IMR-90 (cell line): ENCODE data around the gene CWH43. TPM values are rescaled to one million over a fixed set of nuclear protein-coding genes. Genes with fewer than 3 reads are reported as not detected.
A peak's percentile ranks its signal among the peaks of the same experiment; 100 is the strongest.

ENCODE experiments used
- ATAC-seq: fragments of 200-7000 bp; cut with Tn5 transposase; 2 replicates; pipeline ENCODE4 v1.9.1; 2020; ENCODE audit warnings: low read depth, mild to moderate bottlenecking, moderate library complexity
- BruUV-seq: library from RNA; stranded (reverse); fragments of 400-500 nt; replicated peaks from 2 replicates; lab custom pipeline; 2021; lab: Mats Ljungman, UMichigan
- CTCF ChIA-PET: fragments of 300-600 bp; formaldehyde crosslinking; extraction: SDS; loops from one replicate; lab custom pipeline; 2021; ENCODE audit warnings: antibody characterized with exemption; lab: Yijun Ruan, JAX
- POLR2A ChIA-PET: fragments of 300-600 bp; sonication (Branson Sonifier 250); formaldehyde crosslinking; loops from one replicate; lab custom pipeline; 2022; ENCODE audit warnings: antibody characterized with exemption; ENCODE audit not compliant: unreplicated experiment; lab: Charles Lee
- DNase-seq: peaks from one replicate; pipeline ENCODE4 v3.0.0; 2013
- H2AFZ ChIP-seq: replicated peaks from 2 replicates; pipeline ENCODE3; 2013; ENCODE audit warnings: low read length, mild to moderate bottlenecking; ENCODE audit not compliant: poor library complexity
- H2AK5ac ChIP-seq: 2 replicates; pipeline ENCODE4 v1.6.1; 2013; ENCODE audit warnings: low read depth, low read length, inconsistent platforms
- H2AK9ac ChIP-seq: replicated peaks from 2 replicates; pipeline ENCODE3; 2013; ENCODE audit warnings: mild to moderate bottlenecking, low read depth, low read length, moderate library complexity; ENCODE audit not compliant: poor library complexity
- H2BK120ac ChIP-seq: 2 replicates; pipeline ENCODE4 v1.6.1; 2013; ENCODE audit warnings: low read depth, low read length, inconsistent platforms
- H2BK15ac ChIP-seq: 3 replicates; pipeline ENCODE4 v1.6.1; 2013; ENCODE audit warnings: low read depth, low read length, inconsistent platforms
- H2BK20ac ChIP-seq: 2 replicates; pipeline ENCODE4 v1.6.1; 2013; ENCODE audit warnings: low read depth, mild to moderate bottlenecking, inconsistent platforms, low read length, moderate library complexity
- H2BK5ac ChIP-seq: 2 replicates; pipeline ENCODE4 v1.6.1; 2013; ENCODE audit warnings: mild to moderate bottlenecking, low read depth, low read length, inconsistent platforms; ENCODE audit not compliant: poor library complexity, severe bottlenecking
- H3K14ac ChIP-seq: replicated peaks from 2 replicates; pipeline ENCODE4 v1.6.1; 2013; ENCODE audit warnings: low read depth, low read length, inconsistent platforms
- H3K18ac ChIP-seq: 2 replicates; pipeline ENCODE4 v1.6.1; 2013; ENCODE audit warnings: low read depth, low read length, control low read depth
- H3K23ac ChIP-seq: 2 replicates; pipeline ENCODE4 v1.6.1; 2013; ENCODE audit warnings: low read depth, low read length, inconsistent platforms
- H3K27ac ChIP-seq: 2 replicates; pipeline ENCODE4 v1.5.1; 2013; ENCODE audit warnings: mild to moderate bottlenecking, control low read depth, low read length; ENCODE audit not compliant: insufficient read depth
- H3K27me3 ChIP-seq: 2 replicates; pipeline ENCODE4 v1.6.1; 2013; ENCODE audit warnings: low read length; ENCODE audit not compliant: control insufficient read depth, insufficient read depth
- H3K36me3 ChIP-seq: 2 replicates; pipeline ENCODE4 v1.6.1; 2013; ENCODE audit warnings: low read length, mixed read lengths; ENCODE audit not compliant: control insufficient read depth, insufficient read depth
- H3K4ac ChIP-seq: 2 replicates; pipeline ENCODE4 v1.6.1; 2013; ENCODE audit warnings: low read depth, low read length, inconsistent platforms
- H3K4me1 ChIP-seq: 2 replicates; pipeline ENCODE4 v1.6.1; 2013; ENCODE audit warnings: low read length, mixed read lengths; ENCODE audit not compliant: control insufficient read depth, insufficient read depth
- H3K4me2 ChIP-seq: 2 replicates; pipeline ENCODE4 v1.6.1; 2013; ENCODE audit warnings: low read depth, mild to moderate bottlenecking, control low read depth, low read length, moderate library complexity
- H3K4me3 ChIP-seq: 2 replicates; pipeline ENCODE4 v1.5.1; 2013; ENCODE audit warnings: low read depth, mild to moderate bottlenecking, control low read depth, low read length, moderate library complexity; ENCODE audit not compliant: insufficient read depth
- H3K56ac ChIP-seq: 2 replicates; pipeline ENCODE4 v1.6.1; 2013; ENCODE audit warnings: low read length, inconsistent platforms; ENCODE audit not compliant: insufficient read depth; ENCODE audit errors: extremely low read depth
- H3K79me1 ChIP-seq, 2 experiments: 2 replicates each; pipeline ENCODE4 v1.6.1; 2013; ENCODE audit warnings: low read length in 2 of 2, inconsistent platforms in 1 of 2, low read depth in 1 of 2
- H3K9ac ChIP-seq: 2 replicates; pipeline ENCODE4 v1.6.1; 2013; ENCODE audit warnings: low read depth, low read length, control low read depth
- H3K9me1 ChIP-seq: 2 replicates; pipeline ENCODE4 v1.6.1; 2013; ENCODE audit warnings: low read length, inconsistent platforms; ENCODE audit not compliant: insufficient read depth
- H3K9me3 ChIP-seq: 2 replicates; pipeline ENCODE4 v1.6.1; 2013; ENCODE audit warnings: low read length; ENCODE audit not compliant: control insufficient read depth, insufficient read depth
- H4K20me1 ChIP-seq: 2 replicates; pipeline ENCODE4 v1.6.1; 2013; ENCODE audit warnings: low read length, inconsistent platforms; ENCODE audit not compliant: insufficient read depth
- H4K5ac ChIP-seq: 2 replicates; pipeline ENCODE4 v1.6.1; 2013; ENCODE audit warnings: mild to moderate bottlenecking, low read depth, low read length, control low read depth
- H4K8ac ChIP-seq, 2 experiments: 2 replicates each; pipeline ENCODE4 v1.6.1; 2013; ENCODE audit warnings: low read depth in 2 of 2, low read length in 2 of 2, control low read depth in 1 of 2, inconsistent platforms in 1 of 2
- H4K91ac ChIP-seq: 2 replicates; pipeline ENCODE4 v1.6.1; 2013; ENCODE audit warnings: low read depth, low read length, inconsistent platforms; ENCODE audit not compliant: insufficient read depth
- BHLHE40 ChIP-seq: fragments of 150-350 bp; IDR thresholded peaks from 2 replicates; pipeline ENCODE4 v1.6.1; 2016; ENCODE audit warnings: mild to moderate bottlenecking, low read depth, low read length
- CHD1 ChIP-seq: IDR thresholded peaks from 2 replicates; pipeline ENCODE4 v1.6.1; 2012; ENCODE audit warnings: low read depth, low read length, improper control_type of control experiment
- FOS ChIP-seq: fragments of 150-350 bp; IDR thresholded peaks from 2 replicates; pipeline ENCODE4 v1.6.1; 2016; ENCODE audit warnings: low read depth, low read length
- MXI1 ChIP-seq: IDR thresholded peaks from 2 replicates; pipeline ENCODE4 v1.6.1; 2012; ENCODE audit warnings: low read depth, mild to moderate bottlenecking, low read length, moderate library complexity, borderline replicate concordance
- POLR2A ChIP-seq: IDR thresholded peaks from 2 replicates; pipeline ENCODE4 v1.6.1; 2012; ENCODE audit warnings: mild to moderate bottlenecking, low read depth, low read length
- RCOR1 ChIP-seq: IDR thresholded peaks from 2 replicates; pipeline ENCODE4 v1.6.1; 2012; ENCODE audit warnings: mild to moderate bottlenecking, low read length, improper control_type of control experiment; ENCODE audit not compliant: insufficient replicate concordance
- RFX5 ChIP-seq: IDR thresholded peaks from 2 replicates; pipeline ENCODE4 v1.8.0; 2012; ENCODE audit warnings: low read depth, mild to moderate bottlenecking, low read length, moderate library complexity
- dilution Hi-C: fragments of 300-500 bp; cut with HindIII; formaldehyde crosslinking; loops from one replicate; pipeline ENCODE4 v1.14.3; 2018; ENCODE audit warnings: low sequenced_read_pairs; ENCODE audit not compliant: unreplicated experiment
- in situ Hi-C: fragments of 300-500 bp; cut with MboI; formaldehyde crosslinking; loops from 3 replicates; pipeline ENCODE4 v1.14.3; 2019; ENCODE audit warnings: low sequenced_read_pairs, inconsistent platforms, mixed read lengths
- intact Hi-C: fragments of 100-400 bp; cut with micrococcal nuclease; formaldehyde crosslinking; loops from 2 replicates; pipeline ENCODE4 v1.10.0; 2022
- polyA plus RNA-seq, 3 experiments: library from polyadenylated mRNA; depleted of rRNA; stranded (reverse); fragments of >200 nt; gene quantifications; 2 replicates each; pipeline ENCODE4 v1.2.3, GENCODE V29; 2012; ENCODE audit warnings: low replicate concordance in 1 of 3
- total RNA-seq: library from RNA; depleted of rRNA; stranded (reverse); fragments of >200 nt; gene quantifications from 2 replicates; pipeline ENCODE4 v1.2.3, GENCODE V29; 2012
- TF ChIP-seq, protein P1 (sequence below): conservative IDR thresholded peaks from 2 replicates; pipeline ENCODE4 v1.5.1; 2012; ENCODE audit warnings: mild to moderate bottlenecking, low read depth, low read length, improper control_type of control experiment
- TF ChIP-seq, protein P2 (sequence below): fragments of 150-350 bp; IDR thresholded peaks from 2 replicates; pipeline ENCODE4 v1.6.1; 2017; ENCODE audit warnings: mild to moderate bottlenecking, antibody characterized with exemption, low read length, low read depth

CWH43 gene
- total and polyA plus RNA-seq, 2 of the 4 experiments (the other 2 are of a cell fraction), result not detected

DNA sequence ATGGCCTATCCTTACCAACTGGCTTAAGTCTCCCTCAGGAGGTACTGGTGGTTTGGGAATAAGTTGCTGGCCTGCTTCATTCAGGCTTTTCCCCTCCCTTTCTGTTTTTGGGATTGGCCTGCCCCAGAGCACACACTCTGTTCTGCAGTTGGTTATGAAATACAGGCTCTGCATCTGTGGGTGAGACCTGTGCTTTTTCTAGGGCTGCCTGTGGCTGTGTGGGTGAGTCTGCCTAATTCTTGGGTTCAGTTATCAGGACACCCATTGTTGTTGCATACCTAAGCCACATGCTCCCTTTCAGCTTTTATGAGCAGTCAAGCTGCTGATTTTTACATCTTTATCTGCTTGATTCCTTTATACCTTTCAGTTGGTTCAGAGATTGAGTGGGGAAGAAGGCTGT is 19.0 kb upstream of the CWH43 start:
- no peak overlapping the region for H2AFZ ChIP-seq

More for the DNA sequence above, 19.0 kb upstream of the CWH43 start:
- Histone ChIP-seq H4K20me1 (no peaks in the 10 kb centered on the region), H3K18ac (no peak overlapping the region), H2AK5ac (no peak overlapping the region), H3K4ac (no peak overlapping the region), H3K4me1 (peaks cover 4% of the 10 kb centered on the region), H2BK15ac (no peak overlapping the region), H3K27ac (no peak overlapping the region), H4K5ac (no peak overlapping the region), H3K4me3 (no peak overlapping the region), H3K4me2 (no peak overlapping the region), H3K23ac (no peak overlapping the region), H2BK20ac (no peak overlapping the region), H3K9me3 (no peaks in the 10 kb centered on the region), H3K27me3 (no peaks in the 10 kb centered on the region), H2AK9ac (no peak overlapping the region), H3K9ac (no peak overlapping the region), H2BK5ac (no peak overlapping the region), H4K91ac (no peak overlapping the region), H3K79me1 (no peaks in the 10 kb centered on the region), H4K8ac (no peak overlapping the region), H3K9me1 (peaks cover 9% of the 10 kb centered on the region), H3K36me3 (no peaks in the 10 kb centered on the region), H2BK120ac (no peak overlapping the region), H3K56ac (no peak overlapping the region), H3K14ac (no peak overlapping the region)
- POLR2A ChIA-PET, result no interaction called here
- DNase-seq (peak; percentile 1), ATAC-seq (no peak)
- TF ChIP-seq, protein P1, sequence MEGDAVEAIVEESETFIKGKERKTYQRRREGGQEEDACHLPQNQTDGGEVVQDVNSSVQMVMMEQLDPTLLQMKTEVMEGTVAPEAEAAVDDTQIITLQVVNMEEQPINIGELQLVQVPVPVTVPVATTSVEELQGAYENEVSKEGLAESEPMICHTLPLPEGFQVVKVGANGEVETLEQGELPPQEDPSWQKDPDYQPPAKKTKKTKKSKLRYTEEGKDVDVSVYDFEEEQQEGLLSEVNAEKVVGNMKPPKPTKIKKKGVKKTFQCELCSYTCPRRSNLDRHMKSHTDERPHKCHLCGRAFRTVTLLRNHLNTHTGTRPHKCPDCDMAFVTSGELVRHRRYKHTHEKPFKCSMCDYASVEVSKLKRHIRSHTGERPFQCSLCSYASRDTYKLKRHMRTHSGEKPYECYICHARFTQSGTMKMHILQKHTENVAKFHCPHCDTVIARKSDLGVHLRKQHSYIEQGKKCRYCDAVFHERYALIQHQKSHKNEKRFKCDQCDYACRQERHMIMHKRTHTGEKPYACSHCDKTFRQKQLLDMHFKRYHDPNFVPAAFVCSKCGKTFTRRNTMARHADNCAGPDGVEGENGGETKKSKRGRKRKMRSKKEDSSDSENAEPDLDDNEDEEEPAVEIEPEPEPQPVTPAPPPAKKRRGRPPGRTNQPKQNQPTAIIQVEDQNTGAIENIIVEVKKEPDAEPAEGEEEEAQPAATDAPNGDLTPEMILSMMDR, result no peak
- TF ChIP-seq BHLHE40, result no peak
- no peak for TF ChIP-seq POLR2A
- no peak for TF ChIP-seq FOS
- no peak for TF ChIP-seq CHD1
- TF ChIP-seq RCOR1, result no peak
- no peak for TF ChIP-seq RFX5
- TF ChIP-seq, protein P2, sequence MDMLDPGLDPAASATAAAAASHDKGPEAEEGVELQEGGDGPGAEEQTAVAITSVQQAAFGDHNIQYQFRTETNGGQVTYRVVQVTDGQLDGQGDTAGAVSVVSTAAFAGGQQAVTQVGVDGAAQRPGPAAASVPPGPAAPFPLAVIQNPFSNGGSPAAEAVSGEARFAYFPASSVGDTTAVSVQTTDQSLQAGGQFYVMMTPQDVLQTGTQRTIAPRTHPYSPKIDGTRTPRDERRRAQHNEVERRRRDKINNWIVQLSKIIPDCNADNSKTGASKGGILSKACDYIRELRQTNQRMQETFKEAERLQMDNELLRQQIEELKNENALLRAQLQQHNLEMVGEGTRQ, result no peak
- TF ChIP-seq MXI1, result no peak
- no TSS peak for BruUV-seq
- intact Hi-C loops, result no loop called here
- in situ Hi-C loops, result loop anchor here (25.0 kb wide), 1 partner anchor 655 kb away; no protein-coding TSS in a partner anchor
- dilution Hi-C loops, result no loop called here
- CTCF ChIA-PET, result no interaction called here
